Measurements from ENCODE around the gene MYL9. TPM values are rescaled to one million over a fixed set of nuclear protein-coding genes. Genes with fewer than 3 reads are reported as not detected.

MYL9 gene
- total RNA-seq, 1 donor = 135 TPM

DNA sequence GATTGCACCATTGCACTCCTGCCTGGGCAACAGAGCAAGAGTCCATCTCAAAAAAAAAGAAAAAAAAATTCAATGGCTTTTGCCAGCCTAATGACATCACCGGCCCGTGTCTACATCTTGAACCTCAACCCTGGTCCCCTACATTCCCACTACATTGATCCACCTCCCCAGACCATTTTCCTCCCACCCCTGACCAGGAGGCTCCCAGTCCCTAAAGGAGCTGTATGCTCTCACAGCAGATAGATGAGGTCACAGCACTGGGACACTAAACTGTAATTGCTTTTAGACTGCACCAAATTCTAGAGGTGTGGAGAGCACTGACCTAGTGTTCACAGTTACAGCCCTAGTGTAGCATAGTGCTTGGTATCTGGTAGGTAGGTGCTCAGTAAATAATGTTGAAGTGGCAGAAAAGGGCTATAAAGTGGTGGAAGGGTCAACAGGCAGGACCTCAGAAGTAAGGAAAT is 42.7 kb downstream of the MYL9 start:
- peaks cover 11% of the 10 kb centered on the region for H3K4me1 ChIP-seq (ENCODE audit: insufficient read depth, low read length)

DNA sequence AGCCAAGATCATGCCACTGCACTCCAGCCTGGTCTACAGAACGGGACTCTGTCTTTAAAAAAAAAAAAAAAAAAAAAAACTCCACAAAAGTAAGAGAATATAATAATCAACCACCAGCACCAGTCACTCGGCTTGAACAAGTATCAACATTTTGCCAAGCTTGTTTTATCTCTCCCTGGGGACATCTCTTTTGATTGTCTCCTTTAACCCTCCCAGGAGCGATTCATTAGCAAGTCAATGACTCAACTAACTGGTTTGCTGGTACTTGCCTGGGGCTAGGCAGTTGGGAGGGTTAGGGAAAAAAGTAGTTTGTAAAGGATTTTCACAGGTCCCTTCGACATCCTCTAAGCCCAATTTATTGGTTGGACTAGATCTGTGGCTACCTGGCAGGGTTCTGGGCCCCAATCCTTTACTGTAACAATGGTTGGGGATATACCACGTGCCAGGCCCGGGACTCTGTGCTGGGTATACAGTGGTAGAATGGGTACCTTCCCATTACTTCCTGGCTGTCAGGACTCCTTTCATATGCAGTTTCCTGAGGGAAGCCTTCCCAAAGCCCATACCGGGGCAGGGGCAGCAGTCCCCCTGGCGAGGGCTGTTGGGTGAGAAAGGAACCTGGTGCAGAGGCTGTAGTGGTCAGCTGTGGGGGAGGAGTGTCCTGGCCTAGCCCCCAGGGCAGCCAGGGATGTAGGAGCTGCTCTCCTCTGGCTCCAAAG is 44.2 kb downstream of the MYL9 start:
- TF ChIP-seq, protein P1, sequence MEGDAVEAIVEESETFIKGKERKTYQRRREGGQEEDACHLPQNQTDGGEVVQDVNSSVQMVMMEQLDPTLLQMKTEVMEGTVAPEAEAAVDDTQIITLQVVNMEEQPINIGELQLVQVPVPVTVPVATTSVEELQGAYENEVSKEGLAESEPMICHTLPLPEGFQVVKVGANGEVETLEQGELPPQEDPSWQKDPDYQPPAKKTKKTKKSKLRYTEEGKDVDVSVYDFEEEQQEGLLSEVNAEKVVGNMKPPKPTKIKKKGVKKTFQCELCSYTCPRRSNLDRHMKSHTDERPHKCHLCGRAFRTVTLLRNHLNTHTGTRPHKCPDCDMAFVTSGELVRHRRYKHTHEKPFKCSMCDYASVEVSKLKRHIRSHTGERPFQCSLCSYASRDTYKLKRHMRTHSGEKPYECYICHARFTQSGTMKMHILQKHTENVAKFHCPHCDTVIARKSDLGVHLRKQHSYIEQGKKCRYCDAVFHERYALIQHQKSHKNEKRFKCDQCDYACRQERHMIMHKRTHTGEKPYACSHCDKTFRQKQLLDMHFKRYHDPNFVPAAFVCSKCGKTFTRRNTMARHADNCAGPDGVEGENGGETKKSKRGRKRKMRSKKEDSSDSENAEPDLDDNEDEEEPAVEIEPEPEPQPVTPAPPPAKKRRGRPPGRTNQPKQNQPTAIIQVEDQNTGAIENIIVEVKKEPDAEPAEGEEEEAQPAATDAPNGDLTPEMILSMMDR (IDR thresholded peaks at IDR 0.05; ENCODE audit: extremely low read depth, low read depth, low read length) = no peak

More for the DNA sequence above, 42.7 kb downstream of the MYL9 start:
- no peak overlapping the region for H3K4me2 ChIP-seq (ENCODE audit: insufficient read depth, low read length)
- H3K27ac ChIP-seq (ENCODE audit: low read depth, low read length) = no peak overlapping the region
- H3K79me2 ChIP-seq (ENCODE audit: insufficient read depth, low read length) = no peaks in the 10 kb centered on the region
- no peak overlapping the region for H3K4me3 ChIP-seq (ENCODE audit: insufficient read depth, low read length)
- H3K36me3 ChIP-seq (ENCODE audit: insufficient read depth, low read length) = peaks cover 3% of the 10 kb centered on the region
- peaks cover 17% of the 10 kb centered on the region for H4K20me1 ChIP-seq (ENCODE audit: insufficient read depth, low read length)
- H2AFZ ChIP-seq (ENCODE audit: low read length) = no peak overlapping the region
- no peaks in the 10 kb centered on the region for H3K27me3 ChIP-seq (ENCODE audit: insufficient read depth, low read length)
- DNase-seq (ENCODE audit: insufficient read length, low spot score, missing footprints) = peak; percentile 59
- TF ChIP-seq, protein P1 (IDR thresholded peaks at IDR 0.05; ENCODE audit: extremely low read depth, low read depth, low read length) = no peak
- no peaks in the 10 kb centered on the region for H3K9me3 ChIP-seq (ENCODE audit: low read depth, low read length)

DNA sequence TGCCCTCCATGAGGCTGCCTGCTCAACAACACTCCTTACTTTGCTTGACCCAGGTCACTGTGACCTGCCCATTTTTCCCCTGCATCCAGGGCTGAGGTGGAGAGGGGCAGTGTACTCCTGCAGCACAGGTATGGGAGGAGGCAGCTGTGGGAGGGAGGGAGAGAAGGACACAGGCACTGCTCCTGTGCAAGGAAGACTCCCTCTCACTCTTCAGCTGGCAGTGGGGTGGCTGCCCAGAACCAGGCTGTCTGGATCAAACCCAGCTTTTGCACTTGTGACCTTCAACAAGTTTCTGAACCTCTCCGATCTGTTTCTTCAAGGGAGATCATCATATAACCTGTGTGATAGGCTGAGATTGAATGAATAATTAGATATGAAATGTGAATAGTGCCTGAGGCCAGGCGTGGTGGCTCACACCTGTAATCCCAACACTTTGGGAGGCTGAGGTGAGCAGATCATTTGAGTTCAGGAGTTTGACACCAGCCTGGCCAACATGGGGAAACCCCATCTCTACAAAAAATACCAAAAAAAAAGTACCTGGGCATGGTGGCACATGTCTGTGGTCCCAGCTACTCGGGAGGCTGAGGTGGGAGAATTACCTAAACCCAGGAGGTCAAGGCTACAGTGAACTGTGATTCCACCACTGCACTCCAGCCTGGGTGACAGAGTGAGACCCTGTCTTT is 46.2 kb downstream of the MYL9 start:
- peaks cover 2% of the 10 kb centered on the region for H3K9me3 ChIP-seq (ENCODE audit: low read depth, low read length)
- no peak for DNase-seq (ENCODE audit: insufficient read length, low spot score, missing footprints)
- no peak overlapping the region for H3K4me3 ChIP-seq (ENCODE audit: insufficient read depth, low read length)
- H3K4me2 ChIP-seq (ENCODE audit: insufficient read depth, low read length) = no peak overlapping the region
- no peaks in the 10 kb centered on the region for H3K27me3 ChIP-seq (ENCODE audit: insufficient read depth, low read length)
- H3K27ac ChIP-seq (ENCODE audit: low read depth, low read length) = no peak overlapping the region
- no peak overlapping the region for H2AFZ ChIP-seq (ENCODE audit: low read length)
- peaks cover 17% of the 10 kb centered on the region for H4K20me1 ChIP-seq (ENCODE audit: insufficient read depth, low read length)
- H3K36me3 ChIP-seq (ENCODE audit: insufficient read depth, low read length) = peaks cover 3% of the 10 kb centered on the region
- H3K79me2 ChIP-seq (ENCODE audit: insufficient read depth, low read length) = no peaks in the 10 kb centered on the region
- TF ChIP-seq, protein P1 (IDR thresholded peaks at IDR 0.05; ENCODE audit: extremely low read depth, low read depth, low read length) = no peak
- H3K4me1 ChIP-seq (ENCODE audit: insufficient read depth, low read length) = peaks cover 11% of the 10 kb centered on the region

More for the DNA sequence above, 44.2 kb downstream of the MYL9 start:
- Histone ChIP-seq H3K27me3 (ENCODE audit: insufficient read depth, low read length) (no peaks in the 10 kb centered on the region), H4K20me1 (ENCODE audit: insufficient read depth, low read length) (peaks cover 17% of the 10 kb centered on the region), H2AFZ (ENCODE audit: low read length) (no peak overlapping the region), H3K36me3 (ENCODE audit: insufficient read depth, low read length) (peaks cover 3% of the 10 kb centered on the region), H3K9me3 (ENCODE audit: low read depth, low read length) (no peaks in the 10 kb centered on the region), H3K4me1 (ENCODE audit: insufficient read depth, low read length) (peaks cover 11% of the 10 kb centered on the region), H3K4me2 (ENCODE audit: insufficient read depth, low read length) (no peak overlapping the region), H3K79me2 (ENCODE audit: insufficient read depth, low read length) (no peaks in the 10 kb centered on the region), H3K27ac (ENCODE audit: low read depth, low read length) (no peak overlapping the region), H3K4me3 (ENCODE audit: insufficient read depth, low read length) (no peak overlapping the region)
- peak; percentile 94 for DNase-seq (ENCODE audit: insufficient read length, low spot score, missing footprints)

DNA sequence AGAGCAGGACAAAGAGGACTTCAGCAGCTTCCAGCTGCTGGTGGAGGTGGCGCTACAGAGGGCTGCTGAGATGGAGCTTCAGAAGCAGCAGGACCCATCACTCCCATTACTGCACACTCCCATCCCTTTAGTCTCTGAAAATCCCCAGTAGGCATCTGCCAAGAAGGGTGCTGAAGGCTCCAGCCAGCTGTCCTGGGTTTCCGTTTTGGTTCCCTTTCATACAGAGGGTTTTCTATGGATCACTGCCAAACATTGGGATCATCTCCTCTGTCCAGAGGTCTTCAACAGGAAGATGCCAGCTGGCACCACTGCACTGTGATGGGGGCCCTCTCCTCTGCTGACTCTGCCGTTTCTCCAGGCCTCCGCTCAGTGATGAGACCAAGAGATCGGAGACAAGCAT is 50.0 kb downstream of the MYL9 start:
- H3K4me2 ChIP-seq (ENCODE audit: insufficient read depth, low read length) = no peak overlapping the region
- peak; percentile 29 for DNase-seq (ENCODE audit: insufficient read length, low spot score, missing footprints)
- no peak overlapping the region for H3K4me3 ChIP-seq (ENCODE audit: insufficient read depth, low read length)
- TF ChIP-seq, protein P1 (IDR thresholded peaks at IDR 0.05; ENCODE audit: extremely low read depth, low read depth, low read length) = no peak
- H3K36me3 ChIP-seq (ENCODE audit: insufficient read depth, low read length) = peaks cover 3% of the 10 kb centered on the region
- H3K27me3 ChIP-seq (ENCODE audit: insufficient read depth, low read length) = no peaks in the 10 kb centered on the region
- no peak overlapping the region for H2AFZ ChIP-seq (ENCODE audit: low read length)
- no peaks in the 10 kb centered on the region for H3K79me2 ChIP-seq (ENCODE audit: insufficient read depth, low read length)
- no peaks in the 10 kb centered on the region for H3K4me1 ChIP-seq (ENCODE audit: insufficient read depth, low read length)
- no peak overlapping the region for H3K27ac ChIP-seq (ENCODE audit: low read depth, low read length)
- H4K20me1 ChIP-seq (ENCODE audit: insufficient read depth, low read length) = peaks cover 8% of the 10 kb centered on the region
- peaks cover 2% of the 10 kb centered on the region for H3K9me3 ChIP-seq (ENCODE audit: low read depth, low read length)
